Glutamatergic neuron (in vitro differentiated cells): Measurements from ENCODE around the gene SKIC2. TPM values are rescaled to one million over a fixed set of nuclear protein-coding genes. Genes with fewer than 3 reads are reported as not detected.
A peak's percentile ranks its signal among the peaks of the same experiment; 100 is the strongest.

Experiments
- microRNA-seq: library from miRNA; unstranded; fragments of <30 nt; microRNA quantifications from one replicate; pipeline ENCODE4, GENCODE V29; 2020; ENCODE audit not compliant: unreplicated experiment
- total RNA-seq: library from RNA; stranded (reverse); fragmentation: NEBNext Ultra II Directional; extraction: Animal tissue kit (Norgen Biotek cat#: 25700); gene quantifications from one replicate; pipeline ENCODE4 v1.2.1, GENCODE V29; 2021; ENCODE audit not compliant: unreplicated experiment

The SKIC2 gene
- total RNA-seq, 1 donor from 2014 or later: 109 TPM

Small RNA genes within 50 kb of the gene (microRNA-seq; reads per million reads assigned to microRNA genes)
- gene MIR1236: 3.7 reads per million, percentile 27 among the genes with 10 or more reads in this experiment

Other genes starting within 250 kb of the SKIC2 start
- not detected for gene LY6G6D, start 243.8 kb upstream of the SKIC2 start, total RNA-seq
- gene LY6G6C, start 237.4 kb upstream of the SKIC2 start, total RNA-seq: 1.8 TPM
- not detected for gene MPIG6B, start 235.8 kb upstream of the SKIC2 start, total RNA-seq
- gene DDAH2, start 229.9 kb upstream of the SKIC2 start, total RNA-seq: 266 TPM
- 310 TPM for gene CLIC1, start 222.6 kb upstream of the SKIC2 start, total RNA-seq
- gene MSH5, start 219.2 kb upstream of the SKIC2 start, total RNA-seq: 25.7 TPM
- gene SAPCD1, start 196.5 kb upstream of the SKIC2 start, total RNA-seq: 3.7 TPM
- gene VWA7, start 181.8 kb upstream of the SKIC2 start, total RNA-seq: 3.2 TPM
- gene VARS1, start 163.4 kb upstream of the SKIC2 start, total RNA-seq: 204 TPM
- 68.2 TPM for gene LSM2, start 152.2 kb upstream of the SKIC2 start, total RNA-seq
- 2.5 TPM for gene HSPA1L, start 143.9 kb upstream of the SKIC2 start, total RNA-seq
- 54.3 TPM for gene HSPA1A, start 143.6 kb upstream of the SKIC2 start, total RNA-seq
- gene HSPA1B, start 131.4 kb upstream of the SKIC2 start, total RNA-seq: 93.9 TPM
- gene NEU1, start 96.4 kb upstream of the SKIC2 start, total RNA-seq: 40.2 TPM
- not detected for gene SLC44A4, start 80.2 kb upstream of the SKIC2 start, total RNA-seq
- 113 TPM for gene EHMT2, start 61.5 kb upstream of the SKIC2 start, total RNA-seq
- 16.2 TPM for gene ZBTB12, start 57.1 kb upstream of the SKIC2 start, total RNA-seq
- gene C2, start 31.5 kb upstream of the SKIC2 start, total RNA-seq: not detected
- not detected for gene CFB, start 13.1 kb upstream of the SKIC2 start, total RNA-seq
- gene NELFE, start 204 bp upstream of the SKIC2 start, total RNA-seq: 52.7 TPM
- 23.8 TPM for gene DXO, start 13.0 kb downstream of the SKIC2 start, total RNA-seq
- gene C4A, start 22.9 kb downstream of the SKIC2 start, total RNA-seq: 9.3 TPM
- 6.4 TPM for gene C4B, start 55.6 kb downstream of the SKIC2 start, total RNA-seq
- 0.64 TPM for gene CYP21A2, start 79.2 kb downstream of the SKIC2 start, total RNA-seq
- gene TNXB, start 150.2 kb downstream of the SKIC2 start, total RNA-seq: 6.0 TPM
- gene ATF6B, start 169.1 kb downstream of the SKIC2 start, total RNA-seq: 79.5 TPM
- gene FKBPL, start 171.1 kb downstream of the SKIC2 start, total RNA-seq: 4.7 TPM
- gene PRRT1, start 192.8 kb downstream of the SKIC2 start, total RNA-seq: 5.1 TPM
- 55.1 TPM for gene PPT2, start 195.0 kb downstream of the SKIC2 start, total RNA-seq
- gene EGFL8, start 205.4 kb downstream of the SKIC2 start, total RNA-seq: 23.0 TPM
- gene AGPAT1, start 216.9 kb downstream of the SKIC2 start, total RNA-seq: 136 TPM
- 103 TPM for gene RNF5, start 219.2 kb downstream of the SKIC2 start, total RNA-seq
- 13.2 TPM for gene AGER, start 225.1 kb downstream of the SKIC2 start, total RNA-seq
- gene PBX2, start 231.0 kb downstream of the SKIC2 start, total RNA-seq: 105 TPM
- gene GPSM3, start 233.5 kb downstream of the SKIC2 start, total RNA-seq: 3.2 TPM